IPS-15b (cell line): Measurements from ENCODE around the gene BCAP31.

ENCODE experiments used
- H3K27me3 ChIP-seq: one replicate; pipeline ENCODE4 v1.6.1; 2013; ENCODE audit warnings: low read length; ENCODE audit not compliant: control insufficient read depth, insufficient read depth
- H3K36me3 ChIP-seq: one replicate; pipeline ENCODE4 v1.6.1; 2013; ENCODE audit warnings: low read length; ENCODE audit not compliant: control insufficient read depth, insufficient read depth
- H3K4me1 ChIP-seq: one replicate; pipeline ENCODE4 v1.6.1; 2013; ENCODE audit warnings: mild to moderate bottlenecking, low read length; ENCODE audit not compliant: control insufficient read depth, insufficient read depth
- H3K4me3 ChIP-seq: one replicate; pipeline ENCODE4 v1.5.1; 2013; ENCODE audit warnings: low read depth, low read length
- H3K9ac ChIP-seq: one replicate; pipeline ENCODE4 v1.6.1; 2013; ENCODE audit warnings: low read depth, mild to moderate bottlenecking, low read length
- H3K9me3 ChIP-seq: one replicate; pipeline ENCODE4 v1.6.1; 2013; ENCODE audit warnings: mild to moderate bottlenecking, low read length; ENCODE audit not compliant: control insufficient read depth, insufficient read depth

BCAP31 gene

GRCh38 chrX:153728095-153728494 is 3.9 kb upstream of the BCAP31 start:
- H3K9ac ChIP-seq, result no peak overlapping the region
- H3K4me3 ChIP-seq, result no peak overlapping the region
- no peaks in the 10 kb centered on the region for H3K36me3 ChIP-seq
- no peaks in the 10 kb centered on the region for H3K9me3 ChIP-seq
- H3K27me3 ChIP-seq, result no peaks in the 10 kb centered on the region
- H3K4me1 ChIP-seq, result no peaks in the 10 kb centered on the region

GRCh38 chrX:153727123-153727931 is 3.1 kb upstream of the BCAP31 start:
- H3K36me3 ChIP-seq, result no peaks in the 10 kb centered on the region
- no peak overlapping the region for H3K9ac ChIP-seq
- no peaks in the 10 kb centered on the region for H3K27me3 ChIP-seq
- no peaks in the 10 kb centered on the region for H3K9me3 ChIP-seq
- H3K4me1 ChIP-seq, result no peaks in the 10 kb centered on the region
- H3K4me3 ChIP-seq, result no peak overlapping the region

GRCh38 chrX:153726286-153727122 is 2.3 kb upstream of the BCAP31 start:
- H3K9me3 ChIP-seq, result no peaks in the 10 kb centered on the region
- H3K27me3 ChIP-seq, result no peaks in the 10 kb centered on the region
- no peaks in the 10 kb centered on the region for H3K4me1 ChIP-seq
- H3K36me3 ChIP-seq, result no peaks in the 10 kb centered on the region
- no peak overlapping the region for H3K9ac ChIP-seq
- H3K4me3 ChIP-seq, result no peak overlapping the region

GRCh38 chrX:153725832-153726285 is 1.7 kb upstream of the BCAP31 start:
- Histone ChIP-seq H3K9ac (no peak overlapping the region), H3K4me1 (no peaks in the 10 kb centered on the region), H3K27me3 (no peaks in the 10 kb centered on the region), H3K36me3 (peaks cover under 1% of the 10 kb centered on the region), H3K9me3 (no peaks in the 10 kb centered on the region), H3K4me3 (no peak overlapping the region)

- peaks cover 7% of the 10 kb centered on the region for H3K36me3 ChIP-seq
- no peaks in the 10 kb centered on the region for H3K27me3 ChIP-seq
- H3K4me3 ChIP-seq, result no peak overlapping the region
- H3K4me1 ChIP-seq, result no peaks in the 10 kb centered on the region
- no peak overlapping the region for H3K9ac ChIP-seq
- H3K9me3 ChIP-seq, result no peaks in the 10 kb centered on the region
Observed at GRCh38 chrX:153725039-153725831, 1.0 kb upstream of the BCAP31 start.

- H3K36me3 ChIP-seq, result peaks cover 16% of the 10 kb centered on the region
- H3K27me3 ChIP-seq, result no peaks in the 10 kb centered on the region
- peak overlapping the region; percentile 66 for H3K9ac ChIP-seq
- no peaks in the 10 kb centered on the region for H3K9me3 ChIP-seq
- no peaks in the 10 kb centered on the region for H3K4me1 ChIP-seq
- peak overlapping the region; percentile 60 for H3K4me3 ChIP-seq
Observed at GRCh38 chrX:153723351-153724251, 586 bp downstream of the BCAP31 start.

GRCh38 chrX:153722704-153723350 is 1.4 kb downstream of the BCAP31 start:
- Histone ChIP-seq H3K9me3 (no peaks in the 10 kb centered on the region), H3K4me1 (no peaks in the 10 kb centered on the region)

GRCh38 chrX:153719701-153720100 is 4.5 kb downstream of the BCAP31 start:
- H3K9me3 ChIP-seq, result no peaks in the 10 kb centered on the region
- H3K9ac ChIP-seq, result no peak overlapping the region
- no peaks in the 10 kb centered on the region for H3K27me3 ChIP-seq
- H3K36me3 ChIP-seq, result peaks cover 28% of the 10 kb centered on the region
- no peak overlapping the region for H3K4me3 ChIP-seq
- H3K4me1 ChIP-seq, result no peaks in the 10 kb centered on the region

More at GRCh38 chrX:153722704-153723350, 1.4 kb downstream of the BCAP31 start:
- H3K4me3 ChIP-seq, result peak overlapping the region; percentile 60
- H3K36me3 ChIP-seq, result peaks cover 16% of the 10 kb centered on the region
- no peaks in the 10 kb centered on the region for H3K27me3 ChIP-seq
- peak overlapping the region; percentile 66 for H3K9ac ChIP-seq

GRCh38 chrX:153719238-153719637 is 4.9 kb downstream of the BCAP31 start:
- Histone ChIP-seq H3K9ac (no peak overlapping the region), H3K27me3 (no peaks in the 10 kb centered on the region), H3K9me3 (no peaks in the 10 kb centered on the region), H3K36me3 (peaks cover 33% of the 10 kb centered on the region), H3K4me1 (no peaks in the 10 kb centered on the region), H3K4me3 (no peak overlapping the region)

GRCh38 chrX:153717445-153717844 is 6.7 kb downstream of the BCAP31 start:
- no peaks in the 10 kb centered on the region for H3K4me1 ChIP-seq
- H3K36me3 ChIP-seq, result peaks cover 39% of the 10 kb centered on the region
- H3K4me3 ChIP-seq, result no peak overlapping the region
- H3K9me3 ChIP-seq, result no peaks in the 10 kb centered on the region
- H3K27me3 ChIP-seq, result no peaks in the 10 kb centered on the region
- H3K9ac ChIP-seq, result no peak overlapping the region
